T1000 (cell line): ENCODE results near the gene ZNF549.

Experiments
- DNase-seq: peaks from one replicate; lab custom pipeline; 2025; ENCODE audit warnings: mixed read lengths; lab: John Stamatoyannopoulos, UW

The ZNF549 gene

GRCh38 chr19:57566396-57567265, 39.5 kb downstream of the ZNF549 start:
- no peak for DNase-seq

GRCh38 chr19:57570707-57571106, 43.6 kb downstream of the ZNF549 start:
- DNase-seq, result no peak

GRCh38 chr19:57572415-57572947, 45.3 kb downstream of the ZNF549 start:
- no peak for DNase-seq

GRCh38 chr19:57576661-57577060, 49.5 kb downstream of the ZNF549 start:
- DNase-seq, result no peak

GRCh38 chr19:57578487-57579205, 51.5 kb downstream of the ZNF549 start, which contains the start of gene ZNF416:
Gene ZNF416 (minus strand): TSS chr19:57578911. CDS start chr19:57578704, 207 bp downstream.
- DNase-seq, result peak; percentile 92

GRCh38 chr19:57583104-57583520, 56.0 kb downstream of the ZNF549 start:
- DNase-seq, result no peak

GRCh38 chr19:57583521-57584416, 56.6 kb downstream of the ZNF549 start, which contains the start of gene ZIK1:
Gene ZIK1 (plus strand): TSS chr19:57584145. CDS start chr19:57584357, 212 bp downstream.
- DNase-seq, result peak; percentile 74

- DNase-seq, result peak; percentile 38
These were observed 60.4 kb downstream of the ZNF549 start for GRCh38 chr19:57587529-57587928.

GRCh38 chr19:57599377-57599760, 72.2 kb downstream of the ZNF549 start:
- no peak for DNase-seq

- peak; percentile 79 for DNase-seq
These were observed 72.7 kb downstream of the ZNF549 start, which contains the start of gene ZNF530 for GRCh38 chr19:57599761-57600383. Gene ZNF530 (plus strand): TSS chr19:57599885. CDS start chr19:57604346, 4,461 bp downstream.

- DNase-seq, result no peak
These were observed 79.8 kb downstream of the ZNF549 start for GRCh38 chr19:57606931-57607330.
